Caco-2 (cell line): ENCODE data around the gene FRMD4A. TPM values are rescaled to one million over a fixed set of nuclear protein-coding genes. Genes with fewer than 3 reads are reported as not detected.

Experiments used
- BruUV-seq: library from RNA; stranded (reverse); fragments of 400-500 nt; replicated peaks from 2 replicates; lab custom pipeline; 2021; lab: Mats Ljungman, UMichigan
- CTCF ChIA-PET: fragments of 300-600 bp; sonication (Branson Sonifier 250); formaldehyde crosslinking; loops from one replicate; lab custom pipeline; 2022; ENCODE audit warnings: antibody characterized with exemption; lab: Charles Lee
- POLR2A ChIA-PET: fragments of 300-600 bp; sonication (Branson Sonifier 250); formaldehyde crosslinking; loops from one replicate; lab custom pipeline; 2022; ENCODE audit warnings: antibody characterized with exemption; lab: Charles Lee
- DNase-seq, 2 experiments: peaks; one replicate each; pipeline versions ENCODE4 v3.0.0 to v3.0.0-alpha.2; 2020 to 2022
- H3K27me3 ChIP-seq: replicated peaks from 2 replicates; pipeline ENCODE4 v1.6.0; 2011; ENCODE audit warnings: low read length; ENCODE audit not compliant: control insufficient read depth, insufficient read depth
- H3K36me3 ChIP-seq: 2 replicates; pipeline ENCODE4 v1.5.1; 2011; ENCODE audit warnings: low read length; ENCODE audit not compliant: control insufficient read depth, insufficient read depth
- H3K4me1 ChIP-seq: fragments of 250-450 bp; sonication (Bioruptor Pico); 2 replicates; pipeline ENCODE4 v1.5.1; 2020; ENCODE audit warnings: mild to moderate bottlenecking
- H3K4me3 ChIP-seq: 2 replicates; pipeline ENCODE4 v1.5.1; 2011; ENCODE audit warnings: low read depth, mild to moderate bottlenecking, control low read depth, low read length
- H3K9me3 ChIP-seq: fragments of 250-450 bp; sonication (Bioruptor Pico); 2 replicates; pipeline ENCODE4 v1.5.1; 2020; ENCODE audit warnings: mild to moderate bottlenecking, moderate library complexity
- H3K27ac Mint-ChIP-seq: one replicate; pipeline ENCODE4 v1.8.0; 2022; ENCODE audit warnings: mixed read lengths; ENCODE audit not compliant: unreplicated experiment
- H3K27me3 Mint-ChIP-seq: one replicate; pipeline ENCODE4 v1.8.0; 2022; ENCODE audit warnings: mixed read lengths; ENCODE audit not compliant: insufficient read depth, unreplicated experiment
- H3K36me3 Mint-ChIP-seq: one replicate; pipeline ENCODE4 v1.8.0; 2022; ENCODE audit warnings: mild to moderate bottlenecking, mixed read lengths; ENCODE audit not compliant: insufficient read depth, unreplicated experiment
- H3K4me1 Mint-ChIP-seq: one replicate; pipeline ENCODE4 v1.8.0; 2022; ENCODE audit warnings: low read depth, mixed read lengths; ENCODE audit not compliant: unreplicated experiment
- H3K4me3 Mint-ChIP-seq: one replicate; pipeline ENCODE4 v1.8.0; 2022; ENCODE audit warnings: mild to moderate bottlenecking, moderate library complexity, mixed read lengths; ENCODE audit not compliant: unreplicated experiment
- H3K9me3 Mint-ChIP-seq: one replicate; pipeline ENCODE4 v1.8.0; 2022; ENCODE audit warnings: mixed read lengths; ENCODE audit not compliant: unreplicated experiment
- CTCF ChIP-seq, 2 experiments: fragments of 200-600 bp in 1 of 2; IDR thresholded peaks; 1 replicate in 1 of 2; 2 replicates in 1 of 2; pipeline versions ENCODE4 v1.5.1 to v1.8.0; 2011 to 2022; ENCODE audit warnings: antibody characterized with exemption in 1 of 2, control low read depth in 1 of 2, inconsistent platforms in 1 of 2, low read depth in 1 of 2, low read length in 1 of 2, mild to moderate bottlenecking in 1 of 2, moderate library complexity in 1 of 2; ENCODE audit not compliant: insufficient read depth in 1 of 2, severe bottlenecking in 1 of 2, unreplicated experiment in 1 of 2
- intact Hi-C: fragments of 100-400 bp; cut with micrococcal nuclease; formaldehyde crosslinking; loops from one replicate; pipeline ENCODE4 v1.10.0; 2022; ENCODE audit not compliant: unreplicated experiment
- total RNA-seq: library from RNA; stranded (reverse); gene quantifications from 2 replicates; pipeline ENCODE4 v1.2.3, GENCODE V29; 2022

FRMD4A gene
- total RNA-seq, 1 experiment from 2014 or later, result 52.1 TPM

GRCh38 chr10:13928451-13928850, 402.3 kb downstream of the FRMD4A start:
- no peaks in the 10 kb centered on the region for H3K9me3 ChIP-seq
- no peaks in the 10 kb centered on the region for H3K4me1 ChIP-seq
- Mint-ChIP-seq H3K27ac (no peak overlapping the region), H3K4me3 (no peak overlapping the region), H3K9me3 (no peaks in the 10 kb centered on the region), H3K4me1 (no peaks in the 10 kb centered on the region), H3K27me3 (peaks cover 9% of the 10 kb centered on the region), H3K36me3 (no peaks in the 10 kb centered on the region)
- no peak for DNase-seq
- CTCF ChIA-PET, result no interaction called here
- intact Hi-C loops, result no loop called here
- no peaks in the 10 kb centered on the region for H3K36me3 ChIP-seq
- H3K27me3 ChIP-seq, result no peaks in the 10 kb centered on the region
- no peak overlapping the region for H3K4me3 ChIP-seq
- BruUV-seq, result no TSS peak
- POLR2A ChIA-PET, result no interaction called here
- TF ChIP-seq CTCF (IDR thresholded peaks at IDR 0.05; ENCODE audit: insufficient read depth in 1 of 2, low read depth in 1 of 2, low read length in 1 of 2, severe bottlenecking in 1 of 2, unreplicated experiment in 1 of 2), result no peak

- ChIA-PET POLR2A (no interaction called here), CTCF (no interaction called here)
- no peak for TF ChIP-seq CTCF (IDR thresholded peaks at IDR 0.05; ENCODE audit: insufficient read depth in 1 of 2, low read depth in 1 of 2, low read length in 1 of 2, severe bottlenecking in 1 of 2, unreplicated experiment in 1 of 2)
- no peaks in the 10 kb centered on the region for H3K4me1 Mint-ChIP-seq
- no peak for DNase-seq
- H3K36me3 ChIP-seq, result no peaks in the 10 kb centered on the region
- H3K4me3 Mint-ChIP-seq, result no peak overlapping the region
- no TSS peak for BruUV-seq
- no peaks in the 10 kb centered on the region for H3K27me3 ChIP-seq
- H3K27ac Mint-ChIP-seq, result no peak overlapping the region
- no peaks in the 10 kb centered on the region for H3K4me1 ChIP-seq
- peaks cover 9% of the 10 kb centered on the region for H3K27me3 Mint-ChIP-seq
- no peaks in the 10 kb centered on the region for H3K9me3 Mint-ChIP-seq
- no peaks in the 10 kb centered on the region for H3K36me3 Mint-ChIP-seq
- H3K9me3 ChIP-seq, result no peaks in the 10 kb centered on the region
- intact Hi-C loops, result no loop called here
- H3K4me3 ChIP-seq, result no peak overlapping the region
Observed at GRCh38 chr10:13925971-13926780, 404.5 kb downstream of the FRMD4A start.

- no TSS peak for BruUV-seq
- no peaks in the 10 kb centered on the region for H3K9me3 Mint-ChIP-seq
- POLR2A ChIA-PET, result no interaction called here
- no peak overlapping the region for H3K27ac Mint-ChIP-seq
- Histone ChIP-seq H3K9me3 (no peaks in the 10 kb centered on the region), H3K4me1 (no peaks in the 10 kb centered on the region), H3K36me3 (no peaks in the 10 kb centered on the region), H3K27me3 (no peaks in the 10 kb centered on the region), H3K4me3 (no peak overlapping the region)
- no peaks in the 10 kb centered on the region for H3K36me3 Mint-ChIP-seq
- peaks cover 6% of the 10 kb centered on the region for H3K27me3 Mint-ChIP-seq
- no peak for TF ChIP-seq CTCF (IDR thresholded peaks at IDR 0.05; ENCODE audit: insufficient read depth in 1 of 2, low read depth in 1 of 2, low read length in 1 of 2, severe bottlenecking in 1 of 2, unreplicated experiment in 1 of 2)
- intact Hi-C loops, result no loop called here
- no peak overlapping the region for H3K4me3 Mint-ChIP-seq
- H3K4me1 Mint-ChIP-seq, result no peaks in the 10 kb centered on the region
- CTCF ChIA-PET, result no interaction called here
- DNase-seq, result no peak
Observed at GRCh38 chr10:13924040-13924725, 406.5 kb downstream of the FRMD4A start.
